ENCODE measurements around the gene EHMT1. TPM values are rescaled to one million over a fixed set of nuclear protein-coding genes. Genes with fewer than 3 reads are reported as not detected.
A peak's percentile ranks its signal among the peaks of the same experiment; 100 is the strongest.

Gene EHMT1
- total RNA-seq, 2 donors from 2014 or later = 106 to 108 TPM

- ATAC-seq = no peak
- H3K36me3 Mint-ChIP-seq (ENCODE audit: low read depth) = peaks cover 8% of the 10 kb centered on the region
- no peak overlapping the region for H3K4me3 Mint-ChIP-seq
- DNase-seq = no peak
- H3K27ac Mint-ChIP-seq = peak overlapping the region; percentile 11
- H3K27me3 Mint-ChIP-seq = no peaks in the 10 kb centered on the region
- H3K4me1 Mint-ChIP-seq = peaks cover 32% of the 10 kb centered on the region
- no peaks in the 10 kb centered on the region for H3K9me3 ChIP-seq (ENCODE audit: control insufficient read depth, low read length, poor library complexity, severe bottlenecking)
Measured at GRCh38 chr9:137648396-137648795, 29.6 kb downstream of the EHMT1 start.

GRCh38 chr9:137649553-137649952 lies 30.7 kb downstream of the EHMT1 start:
- no peak overlapping the region for H3K27ac Mint-ChIP-seq
- H3K9me3 ChIP-seq (ENCODE audit: control insufficient read depth, low read length, poor library complexity, severe bottlenecking) = no peaks in the 10 kb centered on the region
- no peaks in the 10 kb centered on the region for H3K27me3 Mint-ChIP-seq
- H3K4me1 Mint-ChIP-seq = peaks cover 29% of the 10 kb centered on the region
- no peak overlapping the region for H3K4me3 Mint-ChIP-seq
- H3K36me3 Mint-ChIP-seq (ENCODE audit: low read depth) = peaks cover 5% of the 10 kb centered on the region
- ATAC-seq (no peak), DNase-seq (no peak)

DNA sequence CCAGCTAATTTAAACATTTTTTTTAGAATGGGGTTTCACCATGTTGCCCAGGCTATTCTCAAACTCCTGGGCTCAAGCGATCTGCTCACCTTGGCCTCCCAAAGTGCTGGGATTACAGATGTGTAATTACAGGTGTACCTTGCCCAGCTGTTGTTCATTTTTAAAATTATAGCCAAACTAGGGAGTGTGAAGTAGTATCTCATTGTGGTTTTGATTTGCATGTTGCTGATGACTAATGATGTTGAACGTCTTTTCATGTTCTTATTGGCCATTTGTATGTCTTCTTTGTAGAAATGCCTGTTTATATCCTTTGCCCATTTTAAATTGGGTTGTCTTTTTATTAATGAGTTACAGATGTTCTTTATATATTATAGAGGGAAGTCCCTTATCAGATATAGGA lies 31.5 kb downstream of the EHMT1 start:
- DNase-seq = no peak
- ATAC-seq = no peak
- H3K27ac Mint-ChIP-seq = peak overlapping the region; percentile 8
- no peaks in the 10 kb centered on the region for H3K9me3 ChIP-seq (ENCODE audit: control insufficient read depth, low read length, poor library complexity, severe bottlenecking)
- peaks cover 27% of the 10 kb centered on the region for H3K4me1 Mint-ChIP-seq
- H3K27me3 Mint-ChIP-seq = no peaks in the 10 kb centered on the region
- no peak overlapping the region for H3K4me3 Mint-ChIP-seq
- peaks cover 5% of the 10 kb centered on the region for H3K36me3 Mint-ChIP-seq (ENCODE audit: low read depth)

DNA sequence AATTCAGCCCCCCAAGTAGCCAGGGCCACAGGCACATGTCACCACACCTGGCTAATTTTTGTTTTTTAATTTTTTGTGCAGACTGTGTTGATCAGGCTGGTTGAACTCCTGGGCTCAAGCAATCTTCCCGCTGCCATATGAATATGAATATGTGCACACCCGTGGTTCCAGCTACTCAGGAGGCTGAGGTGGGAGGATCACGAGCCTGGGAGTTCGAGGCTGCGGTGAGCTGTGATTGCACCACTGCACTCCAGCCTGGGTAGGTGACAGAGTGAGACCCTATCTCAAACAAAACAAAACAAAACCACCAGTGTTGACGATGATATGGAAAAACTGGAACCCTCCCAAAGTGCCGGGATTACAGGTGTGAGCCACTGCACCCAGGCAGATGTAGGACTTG lies 32.0 kb downstream of the EHMT1 start:
- no peaks in the 10 kb centered on the region for H3K9me3 ChIP-seq (ENCODE audit: control insufficient read depth, low read length, poor library complexity, severe bottlenecking)
- ATAC-seq (no peak), DNase-seq (no peak)
- peak overlapping the region; percentile 8 for H3K27ac Mint-ChIP-seq
- no peak overlapping the region for H3K4me3 Mint-ChIP-seq
- peaks cover 5% of the 10 kb centered on the region for H3K36me3 Mint-ChIP-seq (ENCODE audit: low read depth)
- no peaks in the 10 kb centered on the region for H3K27me3 Mint-ChIP-seq
- peaks cover 27% of the 10 kb centered on the region for H3K4me1 Mint-ChIP-seq

DNA sequence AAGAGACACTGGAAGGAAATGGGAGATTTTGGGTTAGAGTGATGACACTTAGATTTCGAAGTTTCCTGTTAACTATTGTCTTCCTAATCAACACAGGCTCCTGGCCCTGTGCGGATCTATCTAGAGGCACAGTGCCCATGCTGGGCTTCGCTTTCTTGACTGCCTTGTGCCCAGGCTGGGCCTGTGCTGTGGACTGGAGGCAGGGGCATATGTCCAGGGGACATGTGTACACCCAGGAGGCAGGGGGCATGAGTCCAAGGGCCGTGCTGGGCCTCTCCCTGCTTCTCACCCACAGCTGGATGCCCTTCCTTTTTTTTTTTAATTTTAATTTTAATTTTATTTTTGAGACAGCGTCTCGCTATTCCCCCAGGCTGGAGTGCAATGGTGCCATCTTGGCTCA lies 37.6 kb downstream of the EHMT1 start:
- H3K9me3 ChIP-seq (ENCODE audit: control insufficient read depth, low read length, poor library complexity, severe bottlenecking) = no peaks in the 10 kb centered on the region
- Mint-ChIP-seq H3K4me1 (peaks cover 27% of the 10 kb centered on the region), H3K36me3 (ENCODE audit: low read depth) (no peaks in the 10 kb centered on the region), H3K27me3 (no peaks in the 10 kb centered on the region), H3K27ac (no peak overlapping the region), H3K4me3 (no peak overlapping the region)
- ATAC-seq = no peak
- no peak for DNase-seq

- no peak for ATAC-seq
- H3K27me3 Mint-ChIP-seq = no peaks in the 10 kb centered on the region
Measured at GRCh38 chr9:137657606-137658005, 38.8 kb downstream of the EHMT1 start.

GRCh38 chr9:137658781-137659180 lies 40.0 kb downstream of the EHMT1 start:
- peaks cover 26% of the 10 kb centered on the region for H3K4me1 Mint-ChIP-seq
- no peaks in the 10 kb centered on the region for H3K9me3 ChIP-seq (ENCODE audit: control insufficient read depth, low read length, poor library complexity, severe bottlenecking)
- ATAC-seq = no peak
- H3K27ac Mint-ChIP-seq = peak overlapping the region; percentile 85
- H3K4me3 Mint-ChIP-seq = peak overlapping the region; percentile 31
- no peaks in the 10 kb centered on the region for H3K27me3 Mint-ChIP-seq
- DNase-seq = no peak
- no peaks in the 10 kb centered on the region for H3K36me3 Mint-ChIP-seq (ENCODE audit: low read depth)

More at GRCh38 chr9:137657606-137658005, 38.8 kb downstream of the EHMT1 start:
- Mint-ChIP-seq H3K4me1 (peaks cover 24% of the 10 kb centered on the region), H3K4me3 (no peak overlapping the region), H3K27ac (no peak overlapping the region), H3K36me3 (ENCODE audit: low read depth) (no peaks in the 10 kb centered on the region)
- DNase-seq = no peak
- H3K9me3 ChIP-seq (ENCODE audit: control insufficient read depth, low read length, poor library complexity, severe bottlenecking) = no peaks in the 10 kb centered on the region

DNA sequence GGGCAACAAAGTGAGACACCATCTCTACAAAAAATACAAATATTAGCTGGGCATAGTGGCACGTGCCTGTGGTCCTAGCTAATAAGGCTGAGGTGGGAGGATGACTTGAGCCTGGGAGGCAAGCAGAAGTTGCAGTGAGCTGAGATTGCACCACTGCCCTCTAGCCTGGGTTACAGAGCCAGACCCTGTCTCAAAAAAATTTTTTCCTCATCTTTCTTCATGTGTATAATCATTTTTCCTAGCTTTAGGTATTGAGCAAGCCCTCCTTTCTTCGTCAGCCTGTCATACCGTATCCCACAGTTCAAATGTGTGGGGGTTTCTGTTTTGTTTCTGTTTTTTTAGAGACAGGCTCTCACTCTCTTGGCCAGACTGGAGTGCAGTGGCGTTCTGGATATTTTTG lies 41.3 kb downstream of the EHMT1 start:
- Mint-ChIP-seq H3K27ac (no peak overlapping the region), H3K27me3 (no peaks in the 10 kb centered on the region), H3K4me1 (peaks cover 31% of the 10 kb centered on the region), H3K36me3 (ENCODE audit: low read depth) (peaks cover 2% of the 10 kb centered on the region), H3K4me3 (no peak overlapping the region)
- no peak for ATAC-seq
- no peak for DNase-seq
- H3K9me3 ChIP-seq (ENCODE audit: control insufficient read depth, low read length, poor library complexity, severe bottlenecking) = no peaks in the 10 kb centered on the region

GRCh38 chr9:137663584-137663983 lies 44.8 kb downstream of the EHMT1 start:
- Mint-ChIP-seq H3K36me3 (ENCODE audit: low read depth) (peaks cover 4% of the 10 kb centered on the region), H3K27me3 (no peaks in the 10 kb centered on the region), H3K27ac (peak overlapping the region; percentile 78), H3K4me3 (no peak overlapping the region), H3K4me1 (peaks cover 36% of the 10 kb centered on the region)
- H3K9me3 ChIP-seq (ENCODE audit: control insufficient read depth, low read length, poor library complexity, severe bottlenecking) = no peaks in the 10 kb centered on the region
- DNase-seq (no peak), ATAC-seq (no peak)

DNA sequence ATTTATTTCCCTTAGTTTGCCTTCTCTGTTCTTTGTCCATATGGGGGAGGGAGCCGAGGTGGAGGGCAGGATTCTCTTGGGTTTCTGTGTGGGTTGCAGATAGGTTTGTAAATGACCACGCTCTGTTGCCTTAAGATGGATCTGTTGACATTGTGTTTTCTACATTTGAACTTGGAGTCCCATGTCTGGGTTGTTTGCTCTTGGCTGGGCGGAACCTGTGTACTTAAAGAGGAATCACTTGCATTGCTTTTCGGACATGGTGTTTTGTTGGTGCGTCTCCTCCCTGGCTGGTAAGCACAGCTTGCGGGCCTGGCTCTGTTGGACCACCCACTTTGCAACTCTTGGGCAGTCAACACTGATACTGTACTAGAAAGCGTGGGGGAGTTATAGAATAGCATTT lies 45.9 kb downstream of the EHMT1 start:
- Mint-ChIP-seq H3K27me3 (no peaks in the 10 kb centered on the region), H3K27ac (peak overlapping the region; percentile 59), H3K4me1 (peaks cover 36% of the 10 kb centered on the region), H3K36me3 (ENCODE audit: low read depth) (peaks cover 8% of the 10 kb centered on the region), H3K4me3 (no peak overlapping the region)
- H3K9me3 ChIP-seq (ENCODE audit: control insufficient read depth, low read length, poor library complexity, severe bottlenecking) = no peaks in the 10 kb centered on the region
- no peak for DNase-seq
- no peak for ATAC-seq

DNA sequence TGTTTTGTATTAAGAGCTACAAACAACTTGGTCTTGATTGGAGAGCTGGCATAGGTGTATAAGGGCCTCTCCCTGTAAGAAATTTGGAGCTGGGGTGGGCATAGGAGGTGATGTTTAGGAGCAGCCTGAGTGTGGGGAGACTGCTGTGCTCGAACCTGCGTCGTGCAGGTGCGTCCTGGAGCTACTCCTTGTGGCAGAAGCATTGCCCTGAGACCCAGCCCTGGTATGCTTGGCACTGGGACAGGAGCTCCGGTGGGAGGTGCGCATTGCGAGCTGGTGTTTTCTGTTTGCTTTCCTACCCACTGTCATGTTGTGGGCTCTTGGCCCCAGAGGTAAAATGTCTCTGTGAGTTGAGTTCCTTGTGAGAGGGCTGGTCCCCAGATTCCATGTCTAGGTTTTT lies 46.4 kb downstream of the EHMT1 start:
- H3K4me3 Mint-ChIP-seq = no peak overlapping the region
- ATAC-seq (no peak), DNase-seq (no peak)
- no peaks in the 10 kb centered on the region for H3K27me3 Mint-ChIP-seq
- H3K36me3 Mint-ChIP-seq (ENCODE audit: low read depth) = peaks cover 8% of the 10 kb centered on the region
- peak overlapping the region; percentile 59 for H3K27ac Mint-ChIP-seq
- H3K9me3 ChIP-seq (ENCODE audit: control insufficient read depth, low read length, poor library complexity, severe bottlenecking) = no peaks in the 10 kb centered on the region
- H3K4me1 Mint-ChIP-seq = peaks cover 38% of the 10 kb centered on the region

- DNase-seq (no peak), ATAC-seq (no peak)
- Mint-ChIP-seq H3K36me3 (ENCODE audit: low read depth) (peaks cover 8% of the 10 kb centered on the region), H3K27ac (peak overlapping the region; percentile 59), H3K4me1 (peaks cover 41% of the 10 kb centered on the region), H3K4me3 (no peak overlapping the region), H3K27me3 (no peaks in the 10 kb centered on the region)
- no peaks in the 10 kb centered on the region for H3K9me3 ChIP-seq (ENCODE audit: control insufficient read depth, low read length, poor library complexity, severe bottlenecking)
Measured at GRCh38 chr9:137665697-137666512, 47.1 kb downstream of the EHMT1 start.

DNA sequence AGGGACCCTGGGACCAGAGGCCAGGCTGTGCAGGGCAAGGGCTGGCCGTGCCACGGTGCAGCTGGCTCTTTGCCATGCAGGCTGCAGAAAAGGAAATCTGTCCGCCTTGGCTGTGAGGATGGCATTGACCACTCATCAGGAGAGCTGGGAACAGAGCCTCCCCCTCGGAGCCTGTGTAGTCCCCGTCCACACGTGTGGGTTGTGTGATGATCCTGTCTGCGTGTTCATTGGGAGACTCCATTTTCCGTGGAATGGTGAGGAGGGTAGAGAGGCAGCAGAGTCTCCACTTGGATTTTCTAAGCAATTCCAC lies 47.7 kb downstream of the EHMT1 start:
- DNase-seq = no peak
- Mint-ChIP-seq H3K27ac (no peak overlapping the region), H3K4me1 (peaks cover 41% of the 10 kb centered on the region), H3K36me3 (ENCODE audit: low read depth) (peaks cover 8% of the 10 kb centered on the region), H3K27me3 (no peaks in the 10 kb centered on the region), H3K4me3 (no peak overlapping the region)
- H3K9me3 ChIP-seq (ENCODE audit: control insufficient read depth, low read length, poor library complexity, severe bottlenecking) = no peaks in the 10 kb centered on the region
- no peak for ATAC-seq

GRCh38 chr9:137666955-137667670 lies 48.3 kb downstream of the EHMT1 start:
- H3K9me3 ChIP-seq (ENCODE audit: control insufficient read depth, low read length, poor library complexity, severe bottlenecking) = no peaks in the 10 kb centered on the region
- Mint-ChIP-seq H3K27me3 (no peaks in the 10 kb centered on the region), H3K27ac (peak overlapping the region; percentile 85), H3K4me1 (peaks cover 41% of the 10 kb centered on the region), H3K4me3 (no peak overlapping the region), H3K36me3 (ENCODE audit: low read depth) (peaks cover 8% of the 10 kb centered on the region)
- ATAC-seq (no peak), DNase-seq (no peak)
